KMS-11 (cell line): ENCODE data around the gene YEATS4.

Experiments
- H2AFZ ChIP-seq: fragments of 200-600 bp; sonication (generic); 2 replicates; pipeline ENCODE4 v1.6.1; 2016; ENCODE audit warnings: antibody characterized with exemption, mixed run types, low read depth
- H3K27ac ChIP-seq: fragments of 200-600 bp; sonication (generic); 2 replicates; pipeline ENCODE4 v1.6.1; 2016; ENCODE audit warnings: mild to moderate bottlenecking, mixed run types
- H3K27me3 ChIP-seq: fragments of 200-600 bp; sonication (generic); 2 replicates; pipeline ENCODE4 v1.6.1; 2017; ENCODE audit warnings: mild to moderate bottlenecking, low read depth, mixed run types, moderate library complexity; ENCODE audit not compliant: insufficient read depth
- H3K36me3 ChIP-seq: fragments of 200-600 bp; sonication (generic); 2 replicates; pipeline ENCODE4 v1.6.1; 2017; ENCODE audit warnings: mild to moderate bottlenecking, mixed run types; ENCODE audit not compliant: insufficient read depth
- H3K4me1 ChIP-seq: fragments of 200-600 bp; sonication (generic); 2 replicates; pipeline ENCODE4 v1.6.1; 2016; ENCODE audit warnings: mild to moderate bottlenecking, low read depth, mixed run types; ENCODE audit not compliant: poor library complexity, severe bottlenecking
- H3K4me2 ChIP-seq: fragments of 200-600 bp; sonication (generic); 2 replicates; pipeline ENCODE4 v1.7.0; 2016; ENCODE audit warnings: mild to moderate bottlenecking, mixed run types
- H3K4me3 ChIP-seq: fragments of 200-600 bp; sonication (generic); IDR thresholded peaks from 2 replicates; pipeline ENCODE4 v1.6.1; 2017; ENCODE audit warnings: low read depth, low read length, mixed read lengths; ENCODE audit not compliant: insufficient read depth
- H3K79me2 ChIP-seq: fragments of 200-600 bp; sonication (generic); 2 replicates; pipeline ENCODE4 v1.6.1; 2016; ENCODE audit warnings: low read depth, mixed run types; ENCODE audit not compliant: insufficient read depth
- H3K9ac ChIP-seq: fragments of 200-600 bp; sonication (generic); 2 replicates; pipeline ENCODE4 v1.6.1; 2016; ENCODE audit warnings: mild to moderate bottlenecking, mixed run types
- H4K20me1 ChIP-seq: fragments of 200-600 bp; sonication (generic); 2 replicates; pipeline ENCODE4 v1.6.1; 2016; ENCODE audit warnings: mild to moderate bottlenecking, mixed run types; ENCODE audit not compliant: insufficient read depth
- CTCF ChIP-seq: fragments of 200-600 bp; sonication (generic); conservative IDR thresholded peaks from 2 replicates; pipeline ENCODE4 v1.6.1; 2017; ENCODE audit warnings: low read depth, mild to moderate bottlenecking, antibody characterized with exemption, low read length, moderate library complexity, mixed read lengths

YEATS4 gene

GRCh38 chr12:69343885-69344612 is 15.5 kb upstream of the YEATS4 start:
- H3K79me2 ChIP-seq = no peaks in the 10 kb centered on the region
- no peak overlapping the region for H2AFZ ChIP-seq
- no peak overlapping the region for H3K9ac ChIP-seq
- TF ChIP-seq CTCF = no peak
- no peak overlapping the region for H3K4me2 ChIP-seq
- no peaks in the 10 kb centered on the region for H3K36me3 ChIP-seq
- no peaks in the 10 kb centered on the region for H3K27me3 ChIP-seq
- no peak overlapping the region for H3K27ac ChIP-seq
- no peak overlapping the region for H3K4me3 ChIP-seq
- H4K20me1 ChIP-seq = no peaks in the 10 kb centered on the region
- no peaks in the 10 kb centered on the region for H3K4me1 ChIP-seq

- no peaks in the 10 kb centered on the region for H3K27me3 ChIP-seq
- no peaks in the 10 kb centered on the region for H3K79me2 ChIP-seq
- H3K9ac ChIP-seq = no peak overlapping the region
- H4K20me1 ChIP-seq = no peaks in the 10 kb centered on the region
- no peak for TF ChIP-seq CTCF
- no peak overlapping the region for H3K4me2 ChIP-seq
- H3K36me3 ChIP-seq = no peaks in the 10 kb centered on the region
- no peak overlapping the region for H2AFZ ChIP-seq
- H3K27ac ChIP-seq = no peak overlapping the region
- no peak overlapping the region for H3K4me3 ChIP-seq
- no peaks in the 10 kb centered on the region for H3K4me1 ChIP-seq
Measured at GRCh38 chr12:69345077-69345476, 14.5 kb upstream of the YEATS4 start.

- TF ChIP-seq CTCF = no peak
- Histone ChIP-seq H3K27me3 (no peaks in the 10 kb centered on the region), H2AFZ (no peak overlapping the region), H3K4me3 (no peak overlapping the region), H3K4me1 (no peaks in the 10 kb centered on the region), H3K9ac (no peak overlapping the region), H3K4me2 (no peak overlapping the region), H3K36me3 (no peaks in the 10 kb centered on the region), H3K79me2 (no peaks in the 10 kb centered on the region), H3K27ac (no peak overlapping the region), H4K20me1 (no peaks in the 10 kb centered on the region)
Measured at GRCh38 chr12:69345742-69346141, 13.8 kb upstream of the YEATS4 start.

GRCh38 chr12:69348162-69348938 is 11.2 kb upstream of the YEATS4 start, which contains the start of gene LYZ:
Gene LYZ (plus strand): TSS chr12:69348381. CDS start chr12:69348409, 28 bp downstream.
- Histone ChIP-seq H3K4me1 (no peaks in the 10 kb centered on the region), H3K27ac (no peak within 1 kb of the TSS), H2AFZ (no peak within 1 kb of the TSS), H3K9ac (no peak within 1 kb of the TSS), H4K20me1 (no peaks in the 10 kb centered on the region), H3K27me3 (no peaks in the 10 kb centered on the region), H3K4me2 (no peak within 1 kb of the TSS), H3K4me3 (no peak within 1 kb of the TSS), H3K79me2 (no peaks in the 10 kb centered on the region), H3K36me3 (no peaks in the 10 kb centered on the region)
- no peak for TF ChIP-seq CTCF
